ENCODE results near the gene TLE2. TPM values are rescaled to one million over a fixed set of nuclear protein-coding genes. Genes with fewer than 3 reads are reported as not detected.

Gene TLE2
- polyA plus RNA-seq, 1 donor (not counting 4 experiments of a cell fraction or from before 2014, with no cell fraction given) = 0.88 TPM

DNA sequence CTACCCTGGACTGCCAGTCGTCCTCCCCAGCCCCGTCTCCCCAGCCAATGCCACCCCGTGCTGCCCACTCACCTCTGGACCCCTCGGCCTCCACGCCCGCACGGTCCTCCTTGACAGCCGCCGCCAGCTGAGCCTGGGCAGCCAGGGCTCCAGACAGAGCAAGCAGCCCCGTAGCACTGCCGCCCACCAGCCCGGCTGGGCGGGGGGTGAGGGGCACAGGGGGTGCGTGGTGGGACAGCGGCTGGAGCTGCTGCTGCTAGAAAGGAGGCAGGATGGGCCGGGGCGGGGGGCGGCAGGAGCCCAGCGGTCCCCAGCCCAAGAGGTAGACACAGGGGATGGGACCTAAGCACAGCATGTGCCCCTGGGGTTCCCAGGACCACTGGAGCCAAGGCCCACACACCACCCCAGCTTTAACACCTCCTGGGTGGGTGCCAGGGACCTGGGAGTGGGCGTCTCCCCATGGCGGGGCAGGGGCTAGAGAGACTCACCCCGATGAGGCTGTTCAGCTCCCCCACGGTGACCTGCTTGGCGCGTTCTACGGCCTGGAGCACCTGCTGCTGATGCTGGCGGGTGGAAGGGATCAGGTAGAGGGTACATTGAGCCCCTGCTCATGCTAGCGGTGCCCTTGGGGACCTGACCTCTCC is 9.7 kb downstream of the TLE2 start:
- dilution Hi-C loops (cut with MboI; ENCODE audit: extremely low pct_ligation_motif_present, low sequenced_read_pairs) = no loop called here
- Histone ChIP-seq H3K4me3 (ENCODE audit: control insufficient read depth in 2 of 3, extremely low read depth in 1 of 3, insufficient read depth in 2 of 3, low read depth in 1 of 3, low read length in 3 of 3) (no peak overlapping the region), H3K27ac (ENCODE audit: control insufficient read depth, insufficient read depth, low read length) (no peak overlapping the region), H3K4me2 (ENCODE audit: control insufficient read depth, extremely low read depth, insufficient read depth, low read depth, low read length) (no peak overlapping the region), H4K20me1 (ENCODE audit: control insufficient read depth, extremely low read depth, insufficient read depth, low read length) (no peaks in the 10 kb centered on the region), H2AFZ (ENCODE audit: control insufficient read depth, low read length) (no peak overlapping the region), H3K9ac (ENCODE audit: control insufficient read depth, extremely low read depth, insufficient read depth, low read length) (no peak overlapping the region), H3K9me1 (ENCODE audit: control insufficient read depth, extremely low read depth, insufficient read depth, low read length) (no peaks in the 10 kb centered on the region), H3K9me3 (ENCODE audit: control insufficient read depth, low read depth, low read length) (no peaks in the 10 kb centered on the region), H3K79me2 (ENCODE audit: control insufficient read depth, insufficient read depth, low read length) (no peaks in the 10 kb centered on the region), H3K27me3 (ENCODE audit: control insufficient read depth, extremely low read depth, insufficient read depth, low read length) (no peaks in the 10 kb centered on the region), H3K4me1 (ENCODE audit: control insufficient read depth, extremely low read depth, insufficient read depth, low read length) (no peaks in the 10 kb centered on the region), H3K36me3 (ENCODE audit: control insufficient read depth in 2 of 2, extremely low read depth in 1 of 2, insufficient read depth in 2 of 2, low read length in 2 of 2) (no peaks in the 10 kb centered on the region)
- TF ChIP-seq EZH2 (IDR thresholded peaks at IDR 0.05; ENCODE audit: low read length) (no peak), CTCF (optimal IDR thresholded peaks at IDR 0.05 in 1 of 3, IDR thresholded peaks at IDR 0.05 in 1 of 3, conservative IDR thresholded peaks at IDR 0.05 in 1 of 3; ENCODE audit: extremely low read depth in 1 of 3, insufficient read depth in 2 of 3, low read length in 3 of 3) (no peak)
- FAIRE-seq (no peak), DNase-seq (ENCODE audit: low read depth, low spot score) (no peak)

DNA sequence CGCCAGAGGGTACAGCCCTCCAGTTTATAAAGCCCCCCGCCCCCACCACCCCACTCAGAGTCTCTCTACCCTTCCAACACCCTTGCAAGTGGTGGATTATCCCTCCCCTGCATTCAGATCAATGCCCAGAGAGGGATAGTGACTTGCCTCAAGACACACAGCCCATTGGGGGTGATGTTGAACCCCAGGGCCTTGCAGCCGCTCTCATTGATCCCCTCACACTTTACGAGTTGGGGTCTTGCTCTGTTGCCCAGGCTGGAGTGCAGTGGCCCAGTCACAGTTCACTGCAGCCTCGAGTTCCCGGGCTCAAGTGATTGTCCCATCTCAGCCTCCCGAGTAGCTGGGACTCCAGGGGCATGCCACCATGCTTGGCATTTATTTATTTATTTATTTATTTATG is 11.2 kb downstream of the TLE2 start:
- no peaks in the 10 kb centered on the region for H3K27me3 ChIP-seq (ENCODE audit: control insufficient read depth, extremely low read depth, insufficient read depth, low read length)
- no peaks in the 10 kb centered on the region for H3K79me2 ChIP-seq (ENCODE audit: control insufficient read depth, insufficient read depth, low read length)
- H3K9me1 ChIP-seq (ENCODE audit: control insufficient read depth, extremely low read depth, insufficient read depth, low read length) = no peaks in the 10 kb centered on the region
- H3K9ac ChIP-seq (ENCODE audit: control insufficient read depth, extremely low read depth, insufficient read depth, low read length) = no peak overlapping the region
- no peak for FAIRE-seq
- H3K4me2 ChIP-seq (ENCODE audit: control insufficient read depth, extremely low read depth, insufficient read depth, low read depth, low read length) = no peak overlapping the region
- H3K9me3 ChIP-seq (ENCODE audit: control insufficient read depth, low read depth, low read length) = no peaks in the 10 kb centered on the region
- H3K36me3 ChIP-seq (ENCODE audit: control insufficient read depth in 2 of 2, extremely low read depth in 1 of 2, insufficient read depth in 2 of 2, low read length in 2 of 2) = no peaks in the 10 kb centered on the region
- no peak overlapping the region for H2AFZ ChIP-seq (ENCODE audit: control insufficient read depth, low read length)
- TF ChIP-seq EZH2 (IDR thresholded peaks at IDR 0.05; ENCODE audit: low read length) = no peak
- no peaks in the 10 kb centered on the region for H3K4me1 ChIP-seq (ENCODE audit: control insufficient read depth, extremely low read depth, insufficient read depth, low read length)
- no peak overlapping the region for H3K27ac ChIP-seq (ENCODE audit: control insufficient read depth, insufficient read depth, low read length)
- DNase-seq (ENCODE audit: low read depth, low spot score) = no peak
- H4K20me1 ChIP-seq (ENCODE audit: control insufficient read depth, extremely low read depth, insufficient read depth, low read length) = no peaks in the 10 kb centered on the region
- dilution Hi-C loops (cut with MboI; ENCODE audit: extremely low pct_ligation_motif_present, low sequenced_read_pairs) = no loop called here
- no peak overlapping the region for H3K4me3 ChIP-seq (ENCODE audit: control insufficient read depth in 2 of 3, extremely low read depth in 1 of 3, insufficient read depth in 2 of 3, low read depth in 1 of 3, low read length in 3 of 3)

All from keratinocyte (primary cell).